NCI-H526 (cell line): ENCODE data around the gene TSEN54.
"Not testable (repeated sequence)": the region's sequence is repeated elsewhere in the genome, so short reads cannot be mapped to it uniquely, and the experiment has no call there.

Experiments used
- DNase-seq, 2 experiments: peaks; one replicate each; lab custom pipeline; 2025; lab: John Stamatoyannopoulos, UW

The TSEN54 gene

DNA sequence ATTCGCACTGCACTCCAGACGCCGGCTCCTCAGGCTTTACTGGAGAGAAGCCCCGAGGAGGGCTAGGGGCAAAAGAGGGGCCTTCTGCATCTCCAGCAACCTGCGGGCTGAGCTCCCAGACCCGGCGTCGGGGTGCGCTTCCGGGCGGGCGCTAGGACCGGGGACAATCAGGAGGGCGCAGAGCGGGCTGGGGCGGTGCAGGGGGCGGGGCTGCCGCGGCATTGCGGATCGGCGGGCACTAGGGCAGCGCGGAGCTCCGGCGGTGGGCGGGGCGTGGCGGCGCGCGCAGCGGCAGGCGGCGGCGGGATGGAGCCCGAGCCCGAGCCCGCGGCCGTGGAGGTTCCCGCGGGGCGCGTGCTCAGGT is at the start of gene TSEN54:
TSS of gene TSEN54 (plus strand) at position 274 of the 364 bp plus-strand sequence. CDS start at position 307, 33 bp downstream.
- DNase-seq = peak; percentile 76 to 96

DNA sequence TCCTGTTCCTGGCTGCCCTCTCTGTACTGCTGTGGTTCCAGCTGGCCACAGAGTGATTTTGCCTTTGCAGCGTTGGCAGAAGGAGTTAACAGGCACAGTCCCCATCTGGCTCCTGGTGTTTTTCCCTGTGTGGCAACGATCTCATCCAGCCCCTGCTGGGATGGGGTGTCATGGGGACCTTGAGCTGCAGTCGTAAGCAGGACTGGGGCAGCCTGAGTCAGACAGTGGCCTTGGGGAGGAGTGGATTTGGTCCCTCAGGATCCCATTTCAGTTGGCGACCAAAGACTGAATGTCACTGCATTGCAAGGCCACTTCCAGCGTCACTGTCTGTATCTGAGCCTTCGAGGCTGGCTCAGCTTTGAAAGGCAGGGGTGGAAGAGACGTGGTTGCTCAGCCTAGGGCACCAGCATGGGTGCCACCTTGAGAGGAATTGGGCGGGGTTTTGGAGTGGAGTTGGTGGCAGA is 48.0 kb upstream of the TSEN54 start:
- DNase-seq = no peak

DNA sequence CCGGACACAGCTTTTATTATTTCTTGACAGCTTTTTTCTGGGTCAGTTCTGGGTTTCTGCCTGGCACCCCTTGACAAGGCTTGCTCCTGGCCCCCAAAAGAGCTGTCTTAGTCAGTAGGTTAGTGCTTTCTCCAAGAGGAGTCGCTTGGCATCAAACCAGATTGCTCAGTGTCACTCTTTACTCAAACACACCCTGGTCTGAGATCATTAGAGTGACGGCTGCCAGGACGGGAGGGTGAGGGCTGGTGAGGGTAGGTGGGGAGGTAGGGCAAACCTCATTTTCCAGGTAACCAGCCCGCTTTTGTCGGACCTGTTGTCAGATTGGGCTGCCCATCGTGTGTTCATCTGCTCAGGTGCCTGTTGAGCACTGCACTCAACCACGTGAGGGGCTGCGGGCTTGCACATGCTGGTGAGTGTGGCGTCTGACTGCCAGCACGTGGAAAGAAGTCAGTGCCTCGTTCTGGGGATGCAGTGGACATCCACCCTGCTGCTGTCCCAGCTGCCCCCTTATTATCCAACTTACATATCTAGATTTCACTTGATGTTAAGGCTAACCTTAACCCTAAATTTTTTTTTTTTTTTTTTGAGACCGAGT is 47.5 kb upstream of the TSEN54 start:
- DNase-seq = no peak

DNA sequence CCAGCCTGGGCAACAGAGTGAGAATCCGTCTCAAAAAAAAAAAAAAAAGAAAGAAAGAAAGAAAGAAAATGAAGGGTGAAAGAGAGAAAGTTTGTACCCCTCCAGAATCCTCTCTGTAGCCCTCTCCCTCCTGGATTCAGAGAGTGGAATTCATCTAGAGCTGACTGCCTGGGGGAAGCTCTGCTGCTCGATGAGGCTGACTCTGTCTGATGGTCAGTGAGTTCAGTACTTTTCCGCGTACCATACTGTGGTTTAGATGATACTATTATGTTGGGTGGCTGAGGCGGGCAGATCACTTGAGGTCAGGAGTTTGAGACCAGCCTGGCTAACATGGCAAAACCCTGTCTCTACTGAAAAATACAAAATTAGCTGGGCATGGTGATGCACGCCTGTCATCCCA is 45.1 kb upstream of the TSEN54 start:
- DNase-seq = no peak

DNA sequence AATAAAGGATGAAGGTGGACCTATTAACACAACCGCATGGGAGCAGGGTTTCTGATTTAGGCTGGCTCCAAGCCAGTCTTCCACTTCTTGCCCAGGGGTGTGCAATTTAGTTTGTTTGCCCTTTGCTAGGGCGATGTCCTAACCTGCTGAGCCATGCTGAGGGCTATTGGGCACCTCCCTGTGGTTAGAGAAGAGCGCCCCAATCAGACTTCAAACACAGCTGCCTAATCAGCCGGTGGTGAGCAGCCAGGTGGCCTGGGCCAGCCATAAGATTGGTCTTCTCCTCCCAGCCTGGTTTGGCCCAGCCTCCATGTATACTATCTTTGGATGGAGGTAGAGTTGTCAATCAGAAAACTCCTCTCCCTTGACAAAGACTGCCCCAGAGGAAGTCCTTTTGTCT is 44.2 kb upstream of the TSEN54 start:
- no peak for DNase-seq

DNA sequence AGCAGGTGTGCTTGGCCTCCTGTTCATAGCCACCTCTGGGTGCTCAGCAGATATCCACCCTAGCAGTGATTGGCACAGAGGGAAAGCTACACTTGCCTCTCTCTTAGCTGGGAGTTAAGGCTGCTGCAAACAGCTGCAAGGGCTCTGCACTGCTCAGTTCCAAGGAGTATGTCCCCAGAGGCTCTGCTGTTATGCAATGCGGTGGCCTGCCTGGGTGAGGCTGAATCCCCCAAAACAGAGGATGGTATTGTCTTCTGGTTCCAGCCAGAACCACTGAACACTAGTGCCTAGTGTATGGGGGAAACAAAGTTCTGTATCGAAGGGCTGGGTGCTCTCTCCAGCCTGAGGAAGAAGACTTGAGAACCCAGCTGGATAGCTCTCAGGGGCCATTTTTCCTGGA is 43.1 kb upstream of the TSEN54 start:
- no peak for DNase-seq

DNA sequence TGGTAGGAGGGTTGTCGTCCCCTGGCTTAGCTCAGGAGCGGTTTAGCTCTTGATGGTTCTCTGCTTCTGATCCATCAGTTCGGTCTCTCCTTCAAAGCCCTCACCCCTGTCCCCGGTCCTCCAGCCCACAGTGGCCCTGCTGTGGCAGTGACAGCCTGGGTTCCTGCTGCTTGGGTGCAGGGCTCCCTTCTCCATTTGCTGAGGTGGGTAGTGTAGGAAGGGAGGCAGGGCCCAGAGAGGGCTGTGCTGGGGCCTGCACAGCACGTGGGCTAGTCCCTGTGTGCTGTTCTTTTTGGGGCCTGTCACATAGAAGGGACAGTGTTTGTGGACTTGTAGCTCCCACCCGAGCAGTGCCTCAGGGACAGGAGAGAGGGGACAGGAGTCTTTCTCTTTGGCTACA is 41.6 kb upstream of the TSEN54 start:
- no peak for DNase-seq

DNA sequence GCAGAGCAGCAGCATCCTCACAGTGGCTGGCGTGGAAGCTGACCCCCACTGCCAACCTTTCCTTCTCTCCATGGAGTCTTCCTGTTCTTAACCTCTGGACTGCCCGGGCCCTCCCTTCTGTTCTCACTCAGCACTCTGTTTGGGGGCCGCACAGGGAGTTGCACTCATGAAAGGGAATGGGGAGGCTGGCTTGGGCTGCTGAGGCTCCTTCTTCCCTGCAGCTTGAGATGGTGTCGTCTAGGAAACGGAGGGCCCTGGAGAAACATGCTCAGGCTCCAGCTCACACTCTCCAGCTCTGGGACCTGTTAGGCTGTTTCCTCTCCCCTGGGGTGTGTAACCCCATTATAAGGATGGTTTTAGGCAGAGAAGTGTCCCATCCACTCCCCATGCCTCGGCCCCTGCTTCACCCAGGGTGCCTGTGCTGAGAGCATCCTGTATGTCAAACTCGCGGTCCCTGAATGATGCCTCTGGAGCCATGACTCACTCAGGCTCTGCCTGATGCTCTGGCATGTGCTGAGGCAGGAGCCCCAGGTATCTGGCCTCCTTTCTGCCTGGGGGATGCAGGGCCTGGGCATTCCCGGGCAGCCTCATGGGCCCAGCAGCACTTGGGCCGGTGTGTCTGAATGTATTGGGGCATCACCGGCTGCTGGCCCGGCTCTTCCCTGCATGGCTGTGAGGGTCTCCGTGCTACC is 41.0 kb upstream of the TSEN54 start:
- no peak for DNase-seq

DNA sequence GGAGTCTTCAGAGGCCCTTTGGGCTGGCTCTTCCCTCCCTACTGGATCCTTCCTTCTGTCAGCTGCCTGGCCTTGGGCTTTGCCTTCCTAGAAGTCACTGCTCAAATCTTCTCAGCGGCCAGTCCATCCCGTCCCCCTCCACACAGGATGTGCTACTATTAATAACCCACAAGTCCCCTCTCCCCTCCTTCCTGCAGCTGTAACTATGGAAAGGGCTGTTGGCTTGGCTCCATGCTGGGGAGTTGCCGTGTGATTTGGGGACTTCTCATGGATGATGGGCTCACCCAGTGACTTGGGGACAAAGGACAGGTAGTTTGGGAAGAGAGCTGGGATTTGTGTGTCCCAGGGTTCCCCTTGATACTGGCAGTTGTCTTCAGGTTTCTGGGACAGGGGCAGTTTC is 40.5 kb upstream of the TSEN54 start:
- no peak for DNase-seq

DNA sequence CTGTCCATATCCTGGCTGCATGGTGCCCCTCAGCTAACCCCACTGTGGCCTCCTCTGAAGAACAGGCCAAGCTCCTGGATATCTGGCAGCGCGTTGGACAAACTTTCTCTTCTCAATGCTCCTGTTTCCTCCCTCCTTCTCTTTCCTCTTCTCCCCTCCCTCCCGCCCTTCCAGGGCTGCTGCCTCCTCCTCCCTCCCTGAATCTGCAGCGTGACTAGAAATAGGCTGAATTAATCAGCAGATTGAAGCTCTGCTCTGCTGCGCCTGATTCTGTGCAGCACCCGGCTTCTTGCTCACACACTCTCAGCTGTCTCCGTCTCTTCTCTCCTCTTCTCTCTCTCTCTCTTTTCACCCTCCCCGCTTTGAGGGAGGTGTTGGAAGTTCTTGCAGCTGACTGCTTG is 40.1 kb upstream of the TSEN54 start:
- no peak for DNase-seq

DNA sequence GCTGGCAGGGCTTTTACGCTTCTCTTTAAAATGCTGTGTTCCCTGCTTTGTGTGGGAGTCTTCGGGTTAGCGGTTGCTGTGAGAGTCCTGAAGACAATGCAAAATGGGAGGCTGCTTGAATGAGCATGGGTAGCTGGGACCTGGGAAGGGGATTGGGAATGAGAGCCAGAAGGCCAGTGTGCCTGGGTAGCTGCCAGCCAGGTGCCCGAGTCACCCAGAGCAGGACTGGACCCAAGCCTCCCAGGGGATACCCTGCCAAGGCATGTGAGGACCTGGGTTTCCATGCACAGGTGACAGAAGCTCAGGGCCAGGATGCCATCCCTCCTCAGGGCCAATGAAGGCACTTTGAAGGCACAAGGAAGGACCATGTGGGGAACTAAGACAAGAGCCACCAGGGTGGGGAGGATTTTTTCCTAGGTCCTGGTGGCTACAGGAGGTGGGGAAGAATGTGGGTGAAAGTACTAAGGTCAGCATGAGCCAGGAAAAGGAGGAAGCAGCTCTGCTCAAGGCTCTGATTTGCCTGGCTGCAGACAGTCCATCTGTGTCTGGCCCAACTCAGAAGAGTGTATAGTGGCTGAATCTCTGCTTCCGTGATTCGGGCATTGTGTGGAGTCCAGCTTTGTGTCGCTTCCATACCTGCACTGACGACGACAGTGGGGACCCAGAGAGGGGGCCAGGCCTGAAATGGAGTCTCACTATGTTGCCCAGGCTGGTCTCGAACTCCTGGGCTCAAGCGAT is 39.4 kb upstream of the TSEN54 start:
- no peak for DNase-seq

DNA sequence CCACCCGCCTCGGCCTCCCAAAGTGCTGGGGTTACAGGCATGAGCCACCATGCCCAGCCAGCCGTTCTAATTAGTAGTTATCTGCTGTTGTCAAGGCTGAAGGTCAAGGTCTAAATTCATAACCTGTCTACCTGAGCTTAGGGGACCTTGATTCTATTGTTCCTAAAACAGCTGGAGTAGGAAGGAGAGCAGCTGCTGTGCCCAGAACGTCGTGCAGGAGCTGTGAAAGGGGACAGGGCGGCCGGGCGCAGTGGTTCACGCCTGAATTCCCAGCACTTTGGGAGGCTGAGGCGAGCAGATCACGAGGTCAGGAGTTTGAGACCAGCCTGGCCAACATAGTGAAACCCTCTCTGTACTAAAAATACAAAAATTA is 38.9 kb upstream of the TSEN54 start:
- DNase-seq = not testable (repeated sequence)

DNA sequence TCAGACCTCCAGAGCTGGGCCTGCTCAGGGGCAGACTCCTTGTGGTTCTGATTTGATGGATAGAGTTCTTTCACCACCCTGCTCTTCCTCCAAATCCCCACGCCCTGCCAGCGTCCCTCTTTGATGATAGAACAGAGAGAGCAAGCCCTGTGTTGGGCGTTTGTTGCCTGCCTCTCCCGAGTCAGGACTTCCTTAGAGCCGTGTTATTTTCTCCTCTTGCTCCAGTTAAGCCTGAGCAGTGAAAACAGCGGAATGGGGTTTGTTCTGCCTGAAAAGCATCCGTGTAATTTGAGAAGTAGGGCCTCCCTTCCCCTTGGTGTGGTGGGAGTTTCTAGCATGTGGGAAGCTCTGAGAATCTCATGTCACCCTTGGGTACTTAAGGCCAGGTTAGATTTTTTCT is 37.8 kb upstream of the TSEN54 start:
- DNase-seq = no peak

DNA sequence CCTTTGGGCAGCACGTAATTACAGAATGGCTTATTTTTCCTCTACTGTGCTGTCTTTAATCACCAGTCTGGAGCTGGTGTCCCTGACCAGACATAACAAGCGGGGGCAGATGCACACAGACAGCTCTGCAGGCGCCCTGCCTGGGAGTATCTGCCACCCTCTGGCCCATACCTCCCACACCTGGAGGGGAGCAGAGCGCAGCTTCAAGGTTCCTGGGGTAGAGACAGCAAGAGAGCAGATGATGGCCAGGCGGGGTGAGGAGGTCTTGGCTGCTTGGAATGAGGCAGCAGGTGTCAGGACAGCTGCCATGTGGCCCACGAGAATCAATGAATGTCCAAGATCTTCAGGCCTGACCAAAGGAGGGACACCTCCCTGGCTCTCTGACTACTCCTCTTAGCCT is 36.0 kb upstream of the TSEN54 start:
- DNase-seq = no peak

DNA sequence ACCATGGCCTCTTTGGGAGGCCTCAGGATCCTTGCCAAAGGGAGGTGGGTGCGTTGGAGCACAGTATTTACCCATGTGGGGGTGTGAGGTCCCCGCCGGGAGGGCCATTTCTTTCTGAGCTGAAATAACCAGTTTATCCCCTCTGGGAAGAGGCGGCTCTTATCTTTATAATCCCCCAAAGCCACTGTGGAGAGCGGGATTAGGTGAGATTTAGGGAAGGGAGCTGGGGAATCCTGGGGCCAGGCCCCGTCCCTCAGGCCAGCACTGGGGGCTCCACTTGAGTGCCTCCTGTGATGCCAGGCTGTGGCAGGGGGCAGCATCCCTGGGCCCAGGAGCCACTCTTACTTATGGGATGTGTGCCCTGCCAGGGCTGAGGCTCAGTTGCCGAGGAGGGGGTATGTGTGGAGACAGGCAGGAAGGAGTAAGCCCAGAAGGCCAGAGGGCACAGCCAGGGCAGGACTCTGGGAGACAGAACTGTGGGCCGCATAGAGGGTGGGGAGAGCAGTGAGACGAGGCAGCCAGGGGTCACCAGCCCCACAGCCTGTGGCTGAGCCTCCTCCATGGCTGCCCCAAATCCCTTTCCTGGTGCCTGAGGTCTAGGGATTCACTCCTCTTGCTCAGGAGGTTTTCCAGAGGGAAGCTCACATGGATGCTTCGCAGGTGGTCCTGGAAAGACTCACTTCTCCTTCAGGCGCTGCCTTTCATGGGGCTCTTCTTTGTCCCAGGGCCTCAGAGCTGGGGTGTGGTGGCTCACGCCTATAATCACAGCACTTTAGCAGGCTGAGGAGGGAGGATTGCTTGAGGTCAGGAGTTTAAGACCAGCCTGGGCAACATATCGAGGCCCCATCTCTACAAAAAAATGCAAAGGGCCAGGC is 34.9 kb upstream of the TSEN54 start:
- DNase-seq = no peak

DNA sequence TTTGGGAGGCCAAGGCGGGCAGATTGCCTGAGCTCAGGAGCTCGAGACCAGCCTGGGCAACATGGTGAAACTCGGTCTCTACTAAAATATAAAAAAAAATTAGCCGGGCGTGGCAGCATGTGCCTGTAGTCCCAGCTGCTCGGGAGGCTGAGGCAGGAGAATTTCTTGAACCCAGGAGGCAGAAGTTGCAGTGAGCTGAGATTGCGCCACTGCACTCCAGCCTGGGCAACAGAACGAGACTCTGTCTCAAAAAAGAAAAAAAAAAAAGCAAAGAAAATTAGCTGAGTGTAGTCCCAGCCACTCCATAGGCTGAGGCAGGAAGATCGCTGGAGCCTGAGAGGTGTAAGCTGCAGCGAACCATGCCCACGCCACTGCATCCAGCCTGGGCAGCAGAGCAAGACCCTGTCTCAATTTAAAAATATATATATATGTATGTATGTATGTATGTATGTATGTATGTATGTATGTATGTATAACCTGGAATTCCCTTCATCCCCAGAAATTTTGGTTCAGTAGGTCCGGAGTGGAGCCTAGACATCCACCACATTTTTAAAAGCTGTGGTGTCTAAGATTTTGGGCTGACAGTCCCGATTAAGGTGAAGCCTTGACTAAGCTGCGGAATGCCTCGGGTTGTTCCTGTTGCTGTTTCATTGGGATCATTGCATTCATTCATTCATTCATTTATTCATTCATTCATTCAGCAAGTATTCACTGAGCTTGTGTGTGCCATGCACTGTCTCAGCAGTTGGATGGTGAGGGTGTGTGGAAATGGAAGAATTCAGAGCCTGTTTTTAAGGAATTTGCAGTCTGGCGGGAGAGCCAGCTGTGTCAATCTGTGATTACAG is 34.0 kb upstream of the TSEN54 start:
- no peak for DNase-seq

DNA sequence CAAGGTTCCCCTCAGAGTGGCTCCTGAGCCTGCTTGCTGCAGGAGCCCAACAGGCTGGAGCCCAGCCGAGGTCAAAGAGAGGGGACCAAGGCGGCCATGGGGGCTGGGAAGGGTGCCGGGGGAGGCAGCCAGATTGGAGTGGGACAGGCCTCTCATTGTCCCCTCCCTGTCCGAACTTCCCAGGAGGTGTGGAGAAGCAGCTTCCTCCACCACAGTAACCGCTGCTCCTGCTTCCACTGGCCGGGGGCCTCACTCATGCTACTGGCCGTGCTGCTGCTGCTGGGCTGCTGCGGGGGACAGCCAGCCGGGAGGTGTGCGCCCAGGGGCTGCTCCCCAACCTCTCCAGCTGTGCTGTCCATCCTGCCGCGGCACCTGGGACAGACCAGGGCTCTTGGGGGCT is 30.6 kb upstream of the TSEN54 start:
- no peak for DNase-seq

DNA sequence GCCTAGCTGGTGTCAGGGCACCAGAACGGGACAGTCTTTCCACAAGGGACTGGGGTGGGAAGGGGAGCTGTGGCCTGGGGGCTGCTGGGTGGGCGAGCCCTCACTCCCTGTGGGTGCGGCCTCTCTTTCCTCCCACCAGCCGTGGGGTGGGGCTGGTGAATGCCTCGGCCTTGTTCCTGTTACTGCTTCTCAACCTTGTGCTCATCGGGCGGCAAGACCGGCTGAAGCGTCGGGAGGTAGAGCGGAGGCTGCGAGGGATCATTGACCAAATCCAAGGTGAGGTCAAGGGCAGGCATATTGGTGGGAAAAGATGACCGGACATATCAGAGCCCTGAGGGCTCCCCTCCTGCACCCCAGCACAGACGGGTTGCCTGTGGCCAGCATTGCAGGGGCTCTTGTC is 30.2 kb upstream of the TSEN54 start:
- DNase-seq = no peak

DNA sequence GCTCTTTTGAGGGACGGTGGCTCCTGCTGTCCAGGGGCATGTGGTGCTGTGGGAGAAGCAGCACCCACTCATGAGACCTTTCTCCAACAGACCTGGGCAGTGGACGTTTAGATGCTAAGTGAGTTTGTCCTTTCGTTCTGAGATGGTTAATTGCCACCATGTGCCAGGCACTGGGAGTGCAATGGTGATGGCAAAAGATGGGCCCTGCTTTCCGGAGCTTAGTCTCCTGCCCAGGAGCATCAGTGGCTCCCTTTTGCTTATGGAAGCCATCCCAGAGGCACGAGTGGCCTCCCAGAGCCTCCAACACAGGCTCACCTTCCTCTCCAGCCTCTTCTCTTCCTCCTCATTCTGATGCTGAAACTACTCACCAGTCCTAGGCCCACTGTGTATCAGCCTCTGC is 29.4 kb upstream of the TSEN54 start:
- DNase-seq = no peak

DNA sequence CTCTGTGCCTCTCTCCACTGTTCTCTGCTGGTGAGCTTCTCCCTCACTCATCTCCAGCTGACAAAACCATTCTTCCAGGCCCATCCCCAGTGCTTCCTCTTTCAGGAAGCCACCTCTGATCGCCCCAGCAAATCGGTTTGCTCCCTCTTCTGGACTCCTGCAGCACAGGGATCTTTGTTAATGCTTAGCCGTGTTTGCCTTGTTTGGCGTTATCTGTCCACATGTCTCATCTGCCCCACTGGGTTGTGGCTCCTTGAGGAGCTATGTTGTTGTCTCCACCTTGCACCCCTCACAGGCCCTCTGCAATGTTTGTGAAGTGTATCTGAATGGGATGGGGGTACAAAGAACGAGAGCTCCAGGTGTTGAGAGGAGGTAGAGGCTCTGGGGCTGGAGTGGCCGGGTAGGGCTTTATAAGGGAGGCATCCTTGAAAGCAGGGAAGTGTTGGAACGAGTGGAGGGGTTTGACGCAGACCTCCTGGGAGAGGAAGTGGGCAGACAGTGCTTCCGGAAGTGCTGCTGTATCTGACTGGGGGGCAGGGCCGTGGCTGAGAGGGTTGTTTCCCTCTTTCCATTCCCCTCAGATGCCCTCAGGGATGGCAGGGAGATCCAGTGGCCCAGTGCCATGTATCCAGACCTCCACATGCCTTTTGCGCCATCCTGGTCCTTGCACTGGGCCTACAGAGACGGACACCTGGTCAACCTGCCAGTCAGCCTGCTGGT is 28.8 kb upstream of the TSEN54 start:
- no peak for DNase-seq
